Measurements from ENCODE around the gene MATK.

Gene MATK

DNA sequence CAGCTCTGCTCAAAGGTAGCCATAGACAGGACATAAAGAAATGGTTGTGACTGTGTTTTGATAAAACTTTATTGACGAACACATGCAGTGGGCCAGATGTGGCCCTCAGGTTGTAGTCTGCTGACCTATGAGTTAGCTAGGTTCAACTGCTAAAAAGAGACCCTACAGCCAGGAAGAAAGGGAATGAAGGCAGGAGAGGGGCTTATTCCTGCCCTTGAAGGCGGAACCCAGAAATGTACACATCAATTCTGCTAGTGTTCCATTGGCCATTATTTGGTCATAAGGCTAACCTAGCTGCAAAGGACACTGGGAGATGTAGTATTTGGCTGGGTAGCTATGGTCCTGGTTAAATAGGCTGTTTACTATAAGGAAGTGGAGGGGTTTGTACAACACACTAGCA, 42.7 kb downstream of the MATK start:
- no peak for DNase-seq

DNA sequence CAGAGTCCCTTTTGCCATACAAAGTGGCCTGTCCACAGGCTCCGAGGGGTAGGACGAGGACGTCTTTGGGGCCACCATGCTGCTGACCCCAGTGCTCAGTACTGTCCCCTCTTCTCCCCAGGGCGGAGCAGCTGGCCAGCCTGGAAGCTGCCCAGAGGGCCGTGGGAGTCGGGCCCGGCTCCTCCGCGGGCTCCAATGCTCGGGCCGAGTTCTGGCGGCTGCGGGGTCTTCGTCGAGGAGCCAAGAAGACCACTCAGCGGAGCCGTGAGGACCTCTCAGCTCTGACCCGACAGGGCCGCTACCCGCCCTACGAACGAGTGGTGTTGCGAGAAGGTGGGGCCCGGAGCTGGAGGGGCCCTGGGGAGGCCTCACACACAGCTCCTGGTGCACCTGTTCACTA, 45.8 kb downstream of the MATK start:
- no peak for DNase-seq

DNA sequence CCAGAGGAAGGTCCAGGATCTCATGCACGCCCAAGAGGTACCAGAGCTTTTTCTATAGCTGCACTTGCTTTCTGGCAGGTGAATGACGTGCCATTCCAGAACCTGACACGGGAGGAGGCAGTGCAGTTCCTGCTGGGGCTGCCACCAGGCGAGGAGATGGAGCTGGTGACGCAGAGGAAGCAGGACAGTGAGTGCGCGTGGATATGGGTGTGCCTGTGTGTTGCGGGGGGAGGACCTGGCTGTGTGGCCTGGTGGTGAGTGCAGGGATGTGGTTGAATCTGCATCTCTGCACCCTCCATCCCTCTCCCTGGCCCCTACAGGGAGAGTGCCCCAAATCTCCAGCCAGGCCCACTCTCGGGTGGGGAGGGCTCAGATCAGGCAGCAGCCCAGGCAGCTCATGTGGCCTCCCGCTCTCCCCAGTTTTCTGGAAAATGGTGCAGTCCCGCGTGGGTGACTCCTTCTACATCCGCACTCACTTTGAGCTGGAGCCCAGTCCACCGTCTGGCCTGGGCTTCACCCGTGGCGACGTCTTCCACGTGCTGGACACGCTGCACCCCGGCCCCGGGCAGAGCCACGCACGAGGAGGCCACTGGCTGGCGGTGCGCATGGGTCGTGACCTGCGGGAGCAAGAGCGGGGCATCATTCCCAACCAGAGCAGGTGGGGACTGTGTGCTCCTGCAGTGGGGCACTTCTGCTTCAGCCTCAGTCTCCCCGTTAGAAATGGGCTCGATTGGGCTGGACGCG, 47.5 kb downstream of the MATK start:
- no peak for DNase-seq

- no peak for DNase-seq
Observed at GRCh38 chr19:3737487-3738205, 48.5 kb downstream of the MATK start.

GRCh38 chr19:3736106-3736724, 50.0 kb downstream of the MATK start:
- no peak for DNase-seq

DNA sequence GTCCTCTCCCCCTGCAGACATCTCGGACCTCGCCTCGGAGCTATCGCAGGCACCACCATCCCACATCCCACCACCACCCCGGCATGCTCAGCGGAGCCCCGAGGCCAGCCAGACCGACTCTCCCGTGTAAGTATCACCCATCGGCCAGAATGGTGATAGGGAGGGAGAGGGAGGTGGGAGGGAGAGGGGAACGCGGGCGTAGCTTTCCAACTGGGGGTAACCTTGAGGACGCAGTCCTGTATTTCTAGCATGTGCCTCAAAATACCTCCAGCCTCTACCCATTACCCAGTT, 51.9 kb downstream of the MATK start:
- no peak for DNase-seq

GRCh38 chr19:3733549-3734309, 52.5 kb downstream of the MATK start:
- DNase-seq, result no peak

- DNase-seq, result no peak
Observed at GRCh38 chr19:3732108-3732507, 54.1 kb downstream of the MATK start.

GRCh38 chr19:3730457-3730958, 55.7 kb downstream of the MATK start:
- DNase-seq, result no peak
